Brain microvascular endothelial cell (primary cell): ENCODE results near the gene SAG.

Experiments used
- DNase-seq: peaks from one replicate; pipeline ENCODE4 v3.0.0-alpha.2; 2020
- H3K27ac ChIP-seq: fragments of 250-450 bp; sonication (Bioruptor Pico); 2 replicates; pipeline ENCODE4 v1.5.1; 2020; ENCODE audit warnings: mild to moderate bottlenecking, moderate library complexity
- H3K27me3 ChIP-seq: fragments of 250-450 bp; sonication (Bioruptor Pico); replicated peaks from 2 replicates; pipeline ENCODE4 v1.5.1; 2020; ENCODE audit warnings: mild to moderate bottlenecking
- H3K36me3 ChIP-seq: fragments of 250-450 bp; sonication (Bioruptor Pico); replicated peaks from 2 replicates; pipeline ENCODE4 v1.5.1; 2020; ENCODE audit warnings: mild to moderate bottlenecking
- H3K4me3 ChIP-seq: 2 replicates; pipeline ENCODE4 v1.5.1; 2011; ENCODE audit warnings: low read depth, mild to moderate bottlenecking, control low read depth, low read length, moderate library complexity
- in situ Hi-C: cut with HindIII; loops from 2 replicates; pipeline ENCODE4 v1.10.0; 2017; ENCODE audit warnings: low sequenced_read_pairs, low pct_ligation_motif_present
- TF ChIP-seq, protein P1 (sequence below): IDR thresholded peaks from 2 replicates; pipeline ENCODE4 v1.5.1; 2011; ENCODE audit warnings: low read depth, mild to moderate bottlenecking, moderate library complexity, low read length, control low read depth, inconsistent platforms; ENCODE audit errors: missing control alignments

Gene SAG

DNA sequence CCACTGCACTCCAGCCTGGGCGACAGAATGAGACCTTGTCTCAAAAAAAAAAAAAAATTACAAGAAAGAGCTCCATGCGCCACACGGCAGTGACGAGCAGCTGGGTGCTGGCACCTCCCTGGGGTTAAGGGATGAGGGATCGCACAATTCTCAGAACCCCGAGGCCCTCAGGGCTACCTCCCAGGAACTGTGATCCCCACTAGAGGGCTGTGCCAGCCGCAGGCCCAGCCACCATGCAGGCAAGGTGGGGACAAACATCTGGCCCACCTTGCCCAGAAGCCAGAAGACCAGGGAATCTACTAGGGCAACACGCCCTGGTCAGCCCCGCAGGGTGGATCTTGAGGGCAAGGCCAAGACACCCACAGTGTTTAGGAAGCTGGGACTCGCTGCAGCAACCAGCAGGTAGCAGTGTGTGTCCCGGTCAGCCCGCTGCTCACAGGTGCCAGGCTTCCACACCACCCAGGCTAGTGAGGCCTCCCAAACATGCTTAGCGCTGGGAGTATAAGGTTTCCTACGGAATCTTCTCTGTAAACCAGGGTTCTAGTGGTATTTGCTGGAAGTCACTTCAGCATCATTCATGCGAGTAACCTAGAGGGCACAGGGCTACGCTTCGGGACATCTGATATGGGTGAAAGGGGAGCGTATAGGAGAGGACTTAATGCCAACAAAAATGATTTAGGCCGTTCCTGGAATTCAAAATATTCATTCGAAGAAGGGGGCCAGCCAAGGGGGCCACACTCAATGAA, 6.7 kb downstream of the SAG start:
- Histone ChIP-seq H3K27ac (no peak overlapping the region), H3K4me3 (no peak overlapping the region), H3K27me3 (no peaks in the 10 kb centered on the region), H3K36me3 (no peaks in the 10 kb centered on the region)
- in situ Hi-C loops: no loop called here
- DNase-seq: no peak
- TF ChIP-seq, protein P1, sequence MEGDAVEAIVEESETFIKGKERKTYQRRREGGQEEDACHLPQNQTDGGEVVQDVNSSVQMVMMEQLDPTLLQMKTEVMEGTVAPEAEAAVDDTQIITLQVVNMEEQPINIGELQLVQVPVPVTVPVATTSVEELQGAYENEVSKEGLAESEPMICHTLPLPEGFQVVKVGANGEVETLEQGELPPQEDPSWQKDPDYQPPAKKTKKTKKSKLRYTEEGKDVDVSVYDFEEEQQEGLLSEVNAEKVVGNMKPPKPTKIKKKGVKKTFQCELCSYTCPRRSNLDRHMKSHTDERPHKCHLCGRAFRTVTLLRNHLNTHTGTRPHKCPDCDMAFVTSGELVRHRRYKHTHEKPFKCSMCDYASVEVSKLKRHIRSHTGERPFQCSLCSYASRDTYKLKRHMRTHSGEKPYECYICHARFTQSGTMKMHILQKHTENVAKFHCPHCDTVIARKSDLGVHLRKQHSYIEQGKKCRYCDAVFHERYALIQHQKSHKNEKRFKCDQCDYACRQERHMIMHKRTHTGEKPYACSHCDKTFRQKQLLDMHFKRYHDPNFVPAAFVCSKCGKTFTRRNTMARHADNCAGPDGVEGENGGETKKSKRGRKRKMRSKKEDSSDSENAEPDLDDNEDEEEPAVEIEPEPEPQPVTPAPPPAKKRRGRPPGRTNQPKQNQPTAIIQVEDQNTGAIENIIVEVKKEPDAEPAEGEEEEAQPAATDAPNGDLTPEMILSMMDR: no peak

DNA sequence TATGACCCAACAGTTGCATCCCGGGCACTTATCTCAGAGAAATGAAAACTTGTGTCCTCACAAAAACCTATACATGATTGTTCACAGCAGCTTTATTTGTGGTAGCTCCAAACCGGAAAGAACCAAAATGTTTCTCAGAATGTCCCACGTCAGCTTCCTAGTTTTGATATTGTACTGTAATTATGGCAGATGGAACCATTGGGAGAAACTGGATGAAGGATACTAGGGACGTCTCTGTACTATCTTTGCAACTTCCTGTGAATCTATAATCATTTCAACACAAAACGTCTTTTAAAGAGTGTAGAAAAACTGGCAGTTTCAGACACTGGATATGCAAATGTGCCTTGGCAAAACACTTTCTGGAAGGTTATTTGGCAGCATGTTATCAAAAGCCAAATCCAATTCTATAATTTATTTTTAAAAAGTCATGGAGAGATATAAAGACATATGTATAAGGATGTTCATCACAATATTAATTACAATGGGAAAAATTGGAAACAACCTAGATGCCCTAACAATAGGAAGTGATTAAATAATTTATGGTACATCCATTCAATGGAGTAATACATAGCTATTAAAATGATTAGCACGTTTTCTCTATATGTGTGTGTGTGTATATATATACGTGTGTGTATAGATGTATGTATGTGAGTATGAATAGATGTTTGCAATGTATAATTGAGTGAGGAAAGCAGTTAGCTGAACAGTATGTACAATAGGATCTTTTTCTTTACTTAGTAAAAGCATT, 9.8 kb downstream of the SAG start:
- Histone ChIP-seq H3K4me3 (no peak overlapping the region), H3K36me3 (no peaks in the 10 kb centered on the region), H3K27ac (no peak overlapping the region), H3K27me3 (no peaks in the 10 kb centered on the region)
- no peak for DNase-seq
- in situ Hi-C loops: no loop called here
- TF ChIP-seq, protein P1: no peak

DNA sequence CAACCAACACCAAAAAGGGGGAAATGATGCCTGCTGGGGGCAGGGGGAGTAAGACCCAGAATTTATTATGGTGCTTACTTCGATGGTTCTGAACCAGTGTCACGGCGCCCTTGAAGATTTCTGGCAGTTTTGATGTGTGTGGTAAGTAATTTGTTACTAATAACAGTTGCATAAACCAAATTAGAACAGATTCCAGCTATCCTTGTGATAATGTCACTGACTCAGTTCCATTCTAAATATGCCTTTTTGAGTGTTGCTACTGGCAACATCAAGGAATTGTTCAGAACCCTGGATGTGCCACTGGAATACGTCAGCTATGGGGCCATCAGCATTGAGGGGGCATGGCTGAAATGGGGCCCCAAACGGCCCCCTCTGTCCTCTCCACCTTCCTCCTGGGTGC, 11.6 kb downstream of the SAG start:
- no peaks in the 10 kb centered on the region for H3K36me3 ChIP-seq
- no peaks in the 10 kb centered on the region for H3K27me3 ChIP-seq
- DNase-seq: no peak
- no peak overlapping the region for H3K27ac ChIP-seq
- in situ Hi-C loops: no loop called here
- TF ChIP-seq, protein P1: no peak
- no peak overlapping the region for H3K4me3 ChIP-seq

DNA sequence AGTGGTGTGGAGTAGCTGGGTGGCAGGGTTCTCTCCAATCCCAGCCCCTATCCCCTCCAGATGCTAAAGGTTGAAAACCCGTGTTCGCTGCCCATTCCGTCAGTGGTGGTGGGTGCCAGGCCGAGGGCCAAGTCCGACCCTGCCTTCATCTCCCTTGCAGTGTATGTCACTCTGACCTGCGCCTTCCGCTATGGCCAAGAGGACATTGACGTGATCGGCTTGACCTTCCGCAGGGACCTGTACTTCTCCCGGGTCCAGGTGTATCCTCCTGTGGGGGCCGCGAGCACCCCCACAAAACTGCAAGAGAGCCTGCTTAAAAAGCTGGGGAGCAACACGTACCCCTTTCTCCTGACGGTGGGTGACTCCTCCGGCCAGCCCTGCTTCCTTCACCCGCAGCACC, 12.9 kb downstream of the SAG start:
- Histone ChIP-seq H3K27ac (no peak overlapping the region), H3K27me3 (no peaks in the 10 kb centered on the region), H3K36me3 (no peaks in the 10 kb centered on the region), H3K4me3 (no peak overlapping the region)
- in situ Hi-C loops: no loop called here
- TF ChIP-seq, protein P1: no peak
- no peak for DNase-seq

DNA sequence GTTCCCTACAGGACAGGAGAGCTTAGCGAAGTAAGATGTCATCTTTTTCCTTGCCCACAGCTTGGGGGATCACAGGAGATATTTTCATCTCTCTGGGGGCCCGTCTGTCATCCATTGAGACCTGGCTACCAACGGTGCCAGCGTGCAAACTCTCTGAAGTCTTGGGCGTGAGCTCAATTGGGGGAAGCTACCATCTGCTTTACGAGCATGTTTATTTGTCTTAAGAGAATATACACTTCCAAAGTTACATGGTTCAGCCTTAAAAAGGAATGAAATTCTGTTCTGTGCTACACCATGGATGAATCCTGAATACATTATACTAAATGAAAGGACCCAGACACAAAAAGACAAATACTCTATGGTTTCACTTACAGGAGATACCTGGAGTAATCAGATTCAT, 13.6 kb downstream of the SAG start:
- TF ChIP-seq, protein P1: no peak
- in situ Hi-C loops: no loop called here
- no peak overlapping the region for H3K27ac ChIP-seq
- DNase-seq: no peak
- H3K4me3 ChIP-seq: no peak overlapping the region
- H3K36me3 ChIP-seq: no peaks in the 10 kb centered on the region
- H3K27me3 ChIP-seq: no peaks in the 10 kb centered on the region

DNA sequence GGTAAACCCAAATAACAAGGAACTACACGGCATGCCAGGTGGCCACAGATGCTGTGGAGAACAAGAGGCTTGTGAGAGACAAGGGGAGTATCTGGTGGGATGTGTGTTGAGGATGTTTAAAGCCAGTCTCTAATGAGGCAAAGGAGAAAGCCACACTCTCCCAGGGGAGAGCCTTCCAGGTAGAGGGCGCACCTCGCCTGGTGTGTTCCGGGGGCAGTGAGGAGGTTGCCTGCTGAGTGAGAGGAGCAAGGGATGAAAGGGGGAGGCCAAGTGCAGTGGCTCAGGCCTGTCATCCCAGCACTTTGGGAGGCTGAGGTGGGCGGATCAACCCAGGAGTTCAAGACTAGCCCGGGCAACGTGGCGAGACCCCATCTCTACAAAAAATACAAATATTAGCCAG, 16.2 kb downstream of the SAG start:
- in situ Hi-C loops: no loop called here
- H3K27ac ChIP-seq: no peak overlapping the region
- no peaks in the 10 kb centered on the region for H3K27me3 ChIP-seq
- TF ChIP-seq, protein P1: no peak
- no peak for DNase-seq
- no peak overlapping the region for H3K4me3 ChIP-seq
- H3K36me3 ChIP-seq: no peaks in the 10 kb centered on the region
